A172 (cell line): ENCODE results near the gene RPLP2. TPM values are rescaled to one million over a fixed set of nuclear protein-coding genes. Genes with fewer than 3 reads are reported as not detected.

Experiments used
- DNase-seq: peaks from one replicate; pipeline ENCODE4 v3.0.0-alpha.2; 2015; ENCODE audit warnings: low spot score
- total RNA-seq: library from RNA; depleted of rRNA; stranded (reverse); fragments of >200 nt; shearing (Covaris generic); gene quantifications from 2 replicates; pipeline ENCODE4 v1.2.3, GENCODE V29; 2014

RPLP2 gene
- total RNA-seq, 1 experiment from 2014 or later, result 585 TPM

- DNase-seq, result no peak
Observed at GRCh38 chr11:849104-849824, 39.5 kb downstream of the RPLP2 start.

GRCh38 chr11:849951-850774, 40.4 kb downstream of the RPLP2 start:
- no peak for DNase-seq

GRCh38 chr11:850775-851763, 41.3 kb downstream of the RPLP2 start:
- DNase-seq, result no peak

GRCh38 chr11:852762-853161, 43.0 kb downstream of the RPLP2 start:
- no peak for DNase-seq

DNA sequence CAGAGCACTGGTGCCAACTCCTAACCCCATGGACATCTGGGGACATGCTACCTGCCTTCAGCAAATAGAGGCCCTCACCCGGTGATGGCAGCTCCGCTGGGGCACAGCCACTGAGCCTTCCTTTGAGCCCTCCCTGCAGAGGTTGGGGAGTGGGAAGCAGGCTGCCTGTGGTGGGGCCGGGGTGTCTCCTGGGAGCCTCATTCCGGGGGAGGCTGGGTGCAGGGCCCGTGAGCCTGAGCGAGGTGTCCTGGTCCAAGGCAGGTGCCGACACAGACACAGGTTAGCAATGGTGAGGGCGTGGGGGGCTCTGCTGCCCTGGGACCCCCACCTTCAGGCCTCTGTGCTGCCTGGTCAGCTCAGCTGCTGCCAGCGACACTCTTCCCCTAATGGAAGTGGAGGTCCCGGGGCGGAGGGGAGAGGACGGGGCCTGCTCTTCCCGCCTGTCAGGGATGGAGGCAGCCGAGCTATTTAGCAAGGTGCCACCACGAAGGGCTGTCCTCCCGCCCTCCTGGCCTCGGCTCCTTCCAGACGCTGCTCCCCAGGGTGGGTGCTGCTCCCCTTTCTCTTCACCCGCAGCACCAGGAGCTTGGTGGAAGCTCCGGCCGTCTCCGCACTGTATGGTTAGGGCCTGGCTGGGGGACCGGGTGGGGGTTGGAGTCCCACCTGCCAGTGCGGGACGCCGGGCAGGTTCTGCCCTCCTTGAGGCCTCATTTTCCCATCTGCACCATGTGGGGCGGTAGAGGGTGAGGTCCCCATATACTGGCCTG, 44.1 kb downstream of the RPLP2 start:
- no peak for DNase-seq

- no peak for DNase-seq
Observed at GRCh38 chr11:854601-855329, 45.0 kb downstream of the RPLP2 start.

- DNase-seq, result no peak
Observed at GRCh38 chr11:855330-855674, 45.5 kb downstream of the RPLP2 start.

GRCh38 chr11:855796-856195, 46.0 kb downstream of the RPLP2 start:
- no peak for DNase-seq

GRCh38 chr11:856397-856796, 46.6 kb downstream of the RPLP2 start:
- no peak for DNase-seq

GRCh38 chr11:858053-858761, 48.4 kb downstream of the RPLP2 start:
- no peak for DNase-seq

DNA sequence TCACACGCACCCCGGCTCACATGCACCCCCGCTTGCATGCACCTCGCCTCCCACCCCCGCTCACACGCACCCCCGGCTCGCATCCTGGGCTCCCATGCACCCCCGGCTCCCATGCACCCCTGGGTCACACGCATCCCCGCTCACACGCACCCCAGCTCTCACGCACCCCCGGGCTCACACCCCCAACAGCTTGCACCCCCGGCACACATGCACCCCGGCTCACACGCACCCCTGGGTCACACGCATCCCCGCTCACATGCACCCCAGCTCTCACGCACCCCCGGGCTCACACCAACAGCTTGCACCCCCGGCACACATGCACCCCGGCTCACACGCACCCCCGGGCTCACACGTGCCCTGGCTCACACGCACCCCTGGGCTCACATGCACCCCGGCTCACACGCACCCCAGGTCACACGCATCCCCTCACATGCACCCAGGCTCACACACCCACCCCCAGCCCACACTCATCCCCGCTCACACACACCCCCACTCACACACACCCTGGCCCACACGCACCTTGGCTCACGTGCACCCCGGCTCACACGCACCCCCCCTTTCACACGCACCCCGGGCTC, 49.1 kb downstream of the RPLP2 start:
- no peak for DNase-seq

GRCh38 chr11:859394-860131, 49.8 kb downstream of the RPLP2 start:
- DNase-seq, result peak; percentile 63

- DNase-seq, result no peak
Observed at GRCh38 chr11:860234-861104, 50.7 kb downstream of the RPLP2 start.

DNA sequence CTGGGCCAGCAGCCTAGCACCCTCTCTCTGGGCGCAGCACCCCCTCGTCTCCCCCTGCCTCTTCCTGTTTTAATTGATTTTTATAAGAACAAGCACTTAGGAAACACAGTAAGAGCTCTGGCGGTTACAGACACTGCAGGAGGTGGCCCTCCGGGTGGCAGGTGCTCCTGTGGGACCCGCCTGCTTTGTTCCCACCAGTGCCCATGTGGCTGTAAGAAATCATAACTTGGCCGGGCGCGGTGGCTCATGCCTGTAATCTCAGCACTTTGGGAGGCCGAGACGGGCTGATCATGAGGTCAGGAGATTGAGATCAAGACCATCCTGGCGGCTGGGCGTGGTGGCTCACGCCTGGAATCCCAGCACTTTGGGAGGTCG, 51.3 kb downstream of the RPLP2 start:
- DNase-seq, result no peak

- no peak for DNase-seq
Observed at GRCh38 chr11:862081-862661, 52.4 kb downstream of the RPLP2 start.
